M059J (cell line): ENCODE data around the gene GPATCH11. TPM values are rescaled to one million over a fixed set of nuclear protein-coding genes. Genes with fewer than 3 reads are reported as not detected.
A peak's percentile ranks its signal among the peaks of the same experiment; 100 is the strongest.

Source experiments
- DNase-seq: peaks from one replicate; pipeline ENCODE4 v3.0.0-alpha.2; 2012; ENCODE audit warnings: low read depth
- total RNA-seq: library from RNA; depleted of rRNA; stranded (reverse); fragments of >200 nt; shearing (Covaris generic); gene quantifications from 2 replicates; pipeline ENCODE4 v1.2.3, GENCODE V29; 2014; rRNA removed

Gene GPATCH11
- total RNA-seq, 1 experiment from 2014 or later, result 13.1 TPM

DNA sequence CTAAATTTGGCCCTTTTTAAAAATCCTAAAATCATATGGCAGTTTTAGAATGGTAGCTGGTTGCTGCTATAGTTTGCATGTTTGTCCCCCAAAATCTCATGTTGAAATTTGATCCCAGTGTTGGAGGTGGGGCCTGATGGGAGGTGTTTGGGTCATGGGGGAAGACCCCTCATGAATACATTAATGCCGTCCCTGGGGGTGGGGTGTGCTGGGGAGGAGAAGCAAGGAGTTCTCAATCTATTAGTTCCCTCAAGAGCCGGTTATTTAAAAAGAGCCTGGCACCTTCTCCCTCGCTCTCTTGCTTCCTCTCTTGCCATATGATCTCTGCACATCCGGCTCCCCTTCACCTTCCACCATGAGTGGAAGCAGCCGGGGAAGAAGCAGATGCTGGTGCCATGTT, 20.8 kb downstream of the GPATCH11 start:
- DNase-seq, result no peak

- DNase-seq, result no peak
Measured at GRCh38 chr2:37109523-37109922, 25.2 kb downstream of the GPATCH11 start.

- no peak for DNase-seq
Measured at GRCh38 chr2:37110306-37111212, 26.2 kb downstream of the GPATCH11 start.

DNA sequence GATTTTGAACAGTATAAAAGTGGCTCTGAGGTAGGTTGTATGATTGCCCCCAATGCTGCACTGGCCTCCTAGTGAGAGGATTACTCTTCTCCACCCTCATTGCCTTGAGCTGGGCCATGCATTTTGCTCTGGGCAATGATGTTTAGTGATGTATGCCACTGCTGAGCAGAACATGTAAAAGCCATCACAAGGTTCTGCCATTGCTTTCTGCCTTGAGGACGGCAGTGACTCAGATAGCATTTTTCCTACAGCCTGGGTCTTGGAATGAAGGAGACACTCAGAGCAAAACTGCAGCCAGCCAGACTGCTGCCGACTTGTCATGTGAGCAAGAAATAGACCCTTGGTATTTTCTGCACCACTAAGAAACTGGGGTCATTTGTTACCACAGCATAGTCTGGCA, 27.6 kb downstream of the GPATCH11 start:
- no peak for DNase-seq

DNA sequence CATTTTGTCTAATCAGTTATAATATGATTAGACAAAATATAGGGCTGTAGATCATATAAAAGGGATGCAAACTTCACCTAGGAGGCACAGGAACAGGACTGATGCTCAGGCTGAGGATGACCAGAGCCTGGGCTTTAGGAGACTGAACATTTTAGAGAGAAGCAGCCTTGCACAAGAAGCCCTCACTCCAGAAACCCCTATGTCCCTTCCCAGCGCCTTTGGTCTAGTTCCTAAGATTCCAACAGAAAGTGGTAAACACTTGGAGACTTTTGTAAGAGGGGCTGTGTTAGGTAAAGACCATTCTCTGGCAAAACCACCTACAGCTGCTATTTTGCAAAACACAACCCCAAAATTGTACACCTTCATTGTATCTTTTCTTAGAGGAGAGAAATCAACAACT, 33.2 kb downstream of the GPATCH11 start:
- DNase-seq, result no peak

GRCh38 chr2:37119157-37119556, 34.8 kb downstream of the GPATCH11 start:
- no peak for DNase-seq

DNA sequence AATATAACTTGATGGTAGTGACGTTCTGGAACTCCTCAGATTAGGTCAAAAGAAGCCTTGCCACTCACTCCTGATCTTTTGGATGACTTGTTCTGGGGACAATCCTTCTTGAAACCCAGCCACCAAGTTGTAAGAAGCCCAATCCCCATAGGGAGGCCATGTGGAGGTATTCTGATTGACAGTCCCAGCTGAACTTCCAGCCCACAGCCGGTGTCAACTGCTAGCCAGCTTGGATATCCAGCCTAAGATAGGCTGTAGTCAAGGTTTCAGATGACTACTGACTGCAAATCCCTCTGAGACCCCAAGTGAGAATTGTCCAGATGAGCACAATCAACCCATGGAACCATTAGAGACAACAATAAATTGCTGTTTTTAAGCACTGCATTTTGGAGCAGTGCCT, 41.1 kb downstream of the GPATCH11 start:
- DNase-seq, result no peak

DNA sequence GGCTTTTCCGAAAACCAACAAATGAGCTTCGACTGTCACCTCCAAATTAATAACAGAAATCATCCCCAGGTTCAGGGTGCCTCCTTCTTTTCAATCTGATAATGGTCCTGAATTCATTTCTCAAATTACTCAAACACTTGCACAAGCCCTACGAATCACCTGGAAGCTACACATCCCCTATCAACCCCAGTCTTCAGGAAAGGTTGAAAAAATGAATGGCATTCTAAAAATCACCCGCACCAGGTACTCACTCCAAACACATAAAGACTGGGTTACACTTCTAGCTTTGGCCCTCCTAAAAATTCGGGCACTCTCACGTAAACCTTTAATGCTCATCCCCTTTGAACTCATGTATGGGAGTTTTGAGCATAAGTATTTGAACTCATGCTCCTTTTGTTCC, 48.6 kb downstream of the GPATCH11 start:
- DNase-seq, result no peak

- no peak for DNase-seq
Measured at GRCh38 chr2:37142546-37142945, 58.2 kb downstream of the GPATCH11 start.

- DNase-seq, result peak; percentile 48
Measured at GRCh38 chr2:37143974-37144373, 59.7 kb downstream of the GPATCH11 start.

GRCh38 chr2:37146062-37146461, 61.7 kb downstream of the GPATCH11 start:
- DNase-seq, result no peak

DNA sequence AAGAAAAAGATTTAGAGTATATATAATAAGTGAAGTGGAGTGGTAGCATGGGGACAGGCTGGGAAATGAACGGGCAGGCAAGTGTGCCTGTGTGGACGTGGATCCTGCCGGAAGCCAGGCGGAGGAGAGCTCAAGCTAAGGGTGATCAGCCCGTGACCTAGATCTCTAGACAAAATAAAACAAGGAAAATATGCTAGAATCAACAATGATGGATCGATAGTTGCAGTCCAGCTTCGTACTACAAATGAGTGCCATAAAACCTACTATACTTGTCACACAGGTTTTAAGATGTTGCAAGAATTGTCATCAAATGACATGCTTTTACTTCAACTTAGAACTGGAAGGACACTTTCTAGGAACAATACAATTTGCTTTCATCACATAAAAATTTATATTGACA, 64.0 kb downstream of the GPATCH11 start:
- no peak for DNase-seq

Other genes starting within 250 kb of the GPATCH11 start
- 11.0 and 15.5 TPM in 2 replicates for gene STRN, start 118.0 kb upstream of the GPATCH11 start, total RNA-seq
- 6.7 and 8.2 TPM in 2 replicates for gene HEATR5B, start 146 bp upstream of the GPATCH11 start, total RNA-seq
- 63.7 and 90.2 TPM in 2 replicates for gene EIF2AK2, start 72.5 kb downstream of the GPATCH11 start, total RNA-seq
- not detected in 2 replicates for gene SULT6B1, start 104.2 kb downstream of the GPATCH11 start, total RNA-seq
- gene CEBPZOS, start 112.0 kb downstream of the GPATCH11 start, total RNA-seq, result 27.7 and 48.4 TPM in 2 replicates
- gene CEBPZ, start 147.1 kb downstream of the GPATCH11 start, total RNA-seq, result 27.6 and 38.4 TPM in 2 replicates
- 15.3 and 16.7 TPM in 2 replicates for gene NDUFAF7, start 147.1 kb downstream of the GPATCH11 start, total RNA-seq
- 46.0 and 46.4 TPM in 2 replicates for gene PRKD3, start 240.3 kb downstream of the GPATCH11 start, total RNA-seq